ENCODE results near the gene ASH1L. TPM values are rescaled to one million over a fixed set of nuclear protein-coding genes. Genes with fewer than 3 reads are reported as not detected.
A peak's percentile ranks its signal among the peaks of the same experiment; 100 is the strongest.
"Not testable (repeated sequence)": the region's sequence is repeated elsewhere in the genome, so short reads cannot be mapped to it uniquely, and the experiment has no call there.

Gene ASH1L
- total RNA-seq, 1 experiment from 2014 or later: 30.5 TPM

DNA sequence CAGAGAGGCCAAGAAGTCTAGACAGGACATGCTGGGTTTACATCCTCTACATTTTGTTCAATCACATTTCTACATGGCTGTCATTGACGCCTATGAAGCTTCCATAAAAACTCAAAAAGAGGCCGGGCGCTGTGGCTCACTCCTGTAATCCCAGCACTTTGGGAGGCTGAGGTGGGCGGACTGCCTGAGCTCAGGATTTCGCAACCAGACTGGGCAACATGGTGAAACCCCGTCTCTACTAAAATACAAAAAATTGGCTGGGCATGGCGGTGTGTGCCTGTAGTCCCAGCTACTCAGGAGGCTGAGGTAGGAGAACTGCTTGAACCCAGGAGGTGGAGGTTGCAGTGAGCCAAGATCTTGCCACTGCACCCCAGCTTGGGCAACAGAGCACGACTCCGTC is 150.8 kb downstream of the ASH1L start:
- H3K4me3 ChIP-seq (replicated peaks in 1 of 2; ENCODE audit: low read depth in 1 of 2, low read length in 2 of 2); H3K4me2 ChIP-seq (ENCODE audit: low read length); POLR2A ChIA-PET; H3K9me2 ChIP-seq (ENCODE audit: insufficient read depth); H3K36me3 ChIP-seq (ENCODE audit: control insufficient read depth in 1 of 2, insufficient read depth in 2 of 2, low read length in 2 of 2); CTCF ChIA-PET; RAD21 ChIA-PET (ENCODE audit: low non-redundant PET in 1 of 2, low total read pairs in 2 of 2, uncharacterized antibody in 2 of 2, unreplicated experiment in 2 of 2); H3K4me1 ChIP-seq (ENCODE audit: control insufficient read depth in 1 of 2, insufficient read depth in 2 of 2, low read length in 2 of 2); H3K9me3 ChIP-seq (ENCODE audit: control insufficient read depth in 1 of 2, insufficient read depth in 1 of 2, low read depth in 1 of 2, low read length in 2 of 2); ATAC-seq; intact Hi-C loops (cut with micrococcal nuclease); H3K27me3 ChIP-seq (ENCODE audit: insufficient read depth, low read length); H3K79me2 ChIP-seq (ENCODE audit: insufficient read depth, low read length); H3K9ac ChIP-seq (ENCODE audit: low read length); H2AFZ ChIP-seq (ENCODE audit: low read depth, low read length, poor library complexity, severe bottlenecking); DNase-seq (ENCODE audit: low read depth, low spot score); H3K27ac ChIP-seq (ENCODE audit: low read depth, low read length); H4K20me1 ChIP-seq (ENCODE audit: insufficient read depth); BruUV-seq (replicated peaks): not testable (repeated sequence)
- TF ChIP-seq CEBPB (IDR thresholded peaks at IDR 0.05; ENCODE audit: low read depth): 0 out of 2 replicates have a peak, but pooled peaks have one; percentile 17

DNA sequence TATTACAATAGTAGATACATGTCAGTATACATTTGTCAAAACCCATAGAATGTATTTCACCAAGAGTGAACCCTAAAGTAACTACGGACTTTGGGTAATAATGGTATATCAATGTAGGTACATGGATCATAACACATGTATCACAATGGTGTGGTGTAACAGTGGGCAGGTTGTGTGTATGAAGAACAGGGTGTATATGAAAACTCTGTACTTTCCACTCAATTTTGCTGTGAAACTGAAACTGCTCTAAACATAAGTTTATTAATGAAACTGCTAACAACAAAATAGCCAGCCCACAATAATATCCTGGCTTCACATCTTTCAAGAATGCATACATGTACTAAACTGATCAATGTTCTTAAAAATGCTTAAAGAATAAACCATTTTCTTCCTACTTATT is 151.7 kb downstream of the ASH1L start:
- ChIA-PET CTCF (no interaction called here), POLR2A (no interaction called here), RAD21 (ENCODE audit: low non-redundant PET in 1 of 2, low total read pairs in 2 of 2, uncharacterized antibody in 2 of 2, unreplicated experiment in 2 of 2) (no interaction called here)
- Histone ChIP-seq H3K4me1 (ENCODE audit: control insufficient read depth in 1 of 2, insufficient read depth in 2 of 2, low read length in 2 of 2) (peaks cover 0 to under 1% of the 10 kb centered on the region in 2 experiments; a peak in 3 of 4 replicates), H3K79me2 (ENCODE audit: insufficient read depth, low read length) (no peaks in the 10 kb centered on the region), H3K27ac (ENCODE audit: low read depth, low read length) (no peak overlapping the region), H4K20me1 (ENCODE audit: insufficient read depth) (no peaks in the 10 kb centered on the region), H3K9ac (ENCODE audit: low read length) (no peak overlapping the region), H3K4me3 (replicated peaks in 1 of 2; ENCODE audit: low read depth in 1 of 2, low read length in 2 of 2) (no peak overlapping the region), H3K9me3 (ENCODE audit: control insufficient read depth in 1 of 2, insufficient read depth in 1 of 2, low read depth in 1 of 2, low read length in 2 of 2) (no peaks in the 10 kb centered on the region), H3K27me3 (ENCODE audit: insufficient read depth, low read length) (no peaks in the 10 kb centered on the region), H2AFZ (ENCODE audit: low read depth, low read length, poor library complexity, severe bottlenecking) (no peak overlapping the region), H3K4me2 (ENCODE audit: low read length) (no peak overlapping the region), H3K9me2 (ENCODE audit: insufficient read depth) (no peaks in the 10 kb centered on the region), H3K36me3 (ENCODE audit: control insufficient read depth in 1 of 2, insufficient read depth in 2 of 2, low read length in 2 of 2) (no peaks in the 10 kb centered on the region)
- DNase-seq (ENCODE audit: low read depth, low spot score) (no peak), ATAC-seq (no peak)
- TF ChIP-seq EZH2 (IDR thresholded peaks at IDR 0.05): no peak
- no peak for TF ChIP-seq ZNF274 (IDR thresholded peaks at IDR 0.05; ENCODE audit: low read depth, low read length)
- TF ChIP-seq, protein P1, sequence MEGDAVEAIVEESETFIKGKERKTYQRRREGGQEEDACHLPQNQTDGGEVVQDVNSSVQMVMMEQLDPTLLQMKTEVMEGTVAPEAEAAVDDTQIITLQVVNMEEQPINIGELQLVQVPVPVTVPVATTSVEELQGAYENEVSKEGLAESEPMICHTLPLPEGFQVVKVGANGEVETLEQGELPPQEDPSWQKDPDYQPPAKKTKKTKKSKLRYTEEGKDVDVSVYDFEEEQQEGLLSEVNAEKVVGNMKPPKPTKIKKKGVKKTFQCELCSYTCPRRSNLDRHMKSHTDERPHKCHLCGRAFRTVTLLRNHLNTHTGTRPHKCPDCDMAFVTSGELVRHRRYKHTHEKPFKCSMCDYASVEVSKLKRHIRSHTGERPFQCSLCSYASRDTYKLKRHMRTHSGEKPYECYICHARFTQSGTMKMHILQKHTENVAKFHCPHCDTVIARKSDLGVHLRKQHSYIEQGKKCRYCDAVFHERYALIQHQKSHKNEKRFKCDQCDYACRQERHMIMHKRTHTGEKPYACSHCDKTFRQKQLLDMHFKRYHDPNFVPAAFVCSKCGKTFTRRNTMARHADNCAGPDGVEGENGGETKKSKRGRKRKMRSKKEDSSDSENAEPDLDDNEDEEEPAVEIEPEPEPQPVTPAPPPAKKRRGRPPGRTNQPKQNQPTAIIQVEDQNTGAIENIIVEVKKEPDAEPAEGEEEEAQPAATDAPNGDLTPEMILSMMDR (IDR thresholded peaks at IDR 0.05 in 2 of 3, conservative IDR thresholded peaks at IDR 0.05 in 1 of 3; ENCODE audit: borderline replicate concordance in 1 of 3, insufficient read depth in 1 of 3, low read depth in 2 of 3, low read length in 2 of 3): no peak
- intact Hi-C loops (cut with micrococcal nuclease): no loop called here
- BruUV-seq (replicated peaks): no TSS peak

Data from HCT116 (cell line).